Measurements from ENCODE around the gene PTGFRN.
"Not testable (repeated sequence)": the region's sequence is repeated elsewhere in the genome, so short reads cannot be mapped to it uniquely, and the experiment has no call there.

The PTGFRN gene

GRCh38 chr1:116909512-116910378, at the start of gene PTGFRN:
TSS of gene PTGFRN (plus strand) at chr1:116909916. CDS start at chr1:116910204, 288 bp downstream.
- DNase-seq (ENCODE audit: low read depth in 2 of 2) = no peak

- not testable (repeated sequence) for DNase-seq (ENCODE audit: low read depth in 2 of 2)
These were observed 49.5 kb upstream of the PTGFRN start for GRCh38 chr1:116860167-116860566.

GRCh38 chr1:116861137-116861536, 48.6 kb upstream of the PTGFRN start:
- no peak for DNase-seq (ENCODE audit: low read depth in 2 of 2)

GRCh38 chr1:116863031-116863430, 46.7 kb upstream of the PTGFRN start:
- DNase-seq (ENCODE audit: low read depth in 2 of 2) = not testable (repeated sequence)

- DNase-seq (ENCODE audit: low read depth in 2 of 2) = not testable (repeated sequence)
These were observed 43.2 kb upstream of the PTGFRN start for GRCh38 chr1:116866478-116866877.

- DNase-seq (ENCODE audit: low read depth in 2 of 2) = no peak
These were observed 41.3 kb upstream of the PTGFRN start for GRCh38 chr1:116868385-116868784.

- DNase-seq (ENCODE audit: low read depth in 2 of 2) = no peak
These were observed 40.1 kb upstream of the PTGFRN start for GRCh38 chr1:116869611-116870010.

GRCh38 chr1:116870300-116870699, 39.4 kb upstream of the PTGFRN start:
- DNase-seq (ENCODE audit: low read depth in 2 of 2) = no peak

GRCh38 chr1:116871779-116872146, 38.0 kb upstream of the PTGFRN start:
- DNase-seq (ENCODE audit: low read depth in 2 of 2) = no peak

GRCh38 chr1:116873680-116874271, 35.9 kb upstream of the PTGFRN start:
- no peak for DNase-seq (ENCODE audit: low read depth in 2 of 2)

GRCh38 chr1:116874733-116875249, 34.9 kb upstream of the PTGFRN start:
- DNase-seq (ENCODE audit: low read depth in 2 of 2) = no peak

GRCh38 chr1:116875391-116875790, 34.3 kb upstream of the PTGFRN start:
- no peak for DNase-seq (ENCODE audit: low read depth in 2 of 2)

GRCh38 chr1:116875946-116876345, 33.8 kb upstream of the PTGFRN start:
- DNase-seq (ENCODE audit: low read depth in 2 of 2) = not testable (repeated sequence)

GRCh38 chr1:116877141-116877818, 32.4 kb upstream of the PTGFRN start:
- DNase-seq (ENCODE audit: low read depth in 2 of 2) = no peak

GRCh38 chr1:116878804-116879477, 30.8 kb upstream of the PTGFRN start:
- DNase-seq (ENCODE audit: low read depth in 2 of 2) = no peak

- no peak for DNase-seq (ENCODE audit: low read depth in 2 of 2)
These were observed 30.1 kb upstream of the PTGFRN start for GRCh38 chr1:116879478-116880133.

- DNase-seq (ENCODE audit: low read depth in 2 of 2) = no peak
These were observed 28.8 kb upstream of the PTGFRN start for GRCh38 chr1:116880917-116881316.

- no peak for DNase-seq (ENCODE audit: low read depth in 2 of 2)
These were observed 27.7 kb upstream of the PTGFRN start for GRCh38 chr1:116881879-116882520.

- DNase-seq (ENCODE audit: low read depth in 2 of 2) = no peak
These were observed 26.9 kb upstream of the PTGFRN start for GRCh38 chr1:116882866-116883265.

- DNase-seq (ENCODE audit: low read depth in 2 of 2) = no peak
These were observed 23.3 kb upstream of the PTGFRN start for GRCh38 chr1:116886291-116886878.
